Measurements from ENCODE around the gene ACAA1. TPM values are rescaled to one million over a fixed set of nuclear protein-coding genes. Genes with fewer than 3 reads are reported as not detected.
"Not testable (repeated sequence)": the region's sequence is repeated elsewhere in the genome, so short reads cannot be mapped to it uniquely, and the experiment has no call there.

ACAA1 gene
- total RNA-seq, 6 experiments from 2014 or later = 192 to 441 (median 309) TPM

GRCh38 chr3:38134517-38135143, 2.3 kb downstream of the ACAA1 start:
- H3K27me3 ChIP-seq; intact Hi-C loops (cut with DNase I); H3K9me3 ChIP-seq; ATAC-seq: not testable (repeated sequence)
- Histone ChIP-seq H3K27ac (peak overlapping the region; percentile 45 to 90 (median 67)), H3K36me3 (peaks cover 0 to 44% (median 18%) of the 10 kb centered on the region in 4 donors), H3K4me3 (peak overlapping the region; percentile 97 to 99 (median 98)), H3K4me1 (peaks cover 0 to 74% (median 28%) of the 10 kb centered on the region in 4 donors)
- peak in 2 of 3 donors; percentile 15 to 45 for DNase-seq
- TF ChIP-seq POLR2A (IDR thresholded peaks at IDR 0.05) = peak; percentile 37
- 39% methylated on average over 6 of the region's 10 CpGs for WGBS (ENCODE audit: insufficient coverage, low coverage, low lambda C conversion rate, missing lambda C conversion rate)

DNA sequence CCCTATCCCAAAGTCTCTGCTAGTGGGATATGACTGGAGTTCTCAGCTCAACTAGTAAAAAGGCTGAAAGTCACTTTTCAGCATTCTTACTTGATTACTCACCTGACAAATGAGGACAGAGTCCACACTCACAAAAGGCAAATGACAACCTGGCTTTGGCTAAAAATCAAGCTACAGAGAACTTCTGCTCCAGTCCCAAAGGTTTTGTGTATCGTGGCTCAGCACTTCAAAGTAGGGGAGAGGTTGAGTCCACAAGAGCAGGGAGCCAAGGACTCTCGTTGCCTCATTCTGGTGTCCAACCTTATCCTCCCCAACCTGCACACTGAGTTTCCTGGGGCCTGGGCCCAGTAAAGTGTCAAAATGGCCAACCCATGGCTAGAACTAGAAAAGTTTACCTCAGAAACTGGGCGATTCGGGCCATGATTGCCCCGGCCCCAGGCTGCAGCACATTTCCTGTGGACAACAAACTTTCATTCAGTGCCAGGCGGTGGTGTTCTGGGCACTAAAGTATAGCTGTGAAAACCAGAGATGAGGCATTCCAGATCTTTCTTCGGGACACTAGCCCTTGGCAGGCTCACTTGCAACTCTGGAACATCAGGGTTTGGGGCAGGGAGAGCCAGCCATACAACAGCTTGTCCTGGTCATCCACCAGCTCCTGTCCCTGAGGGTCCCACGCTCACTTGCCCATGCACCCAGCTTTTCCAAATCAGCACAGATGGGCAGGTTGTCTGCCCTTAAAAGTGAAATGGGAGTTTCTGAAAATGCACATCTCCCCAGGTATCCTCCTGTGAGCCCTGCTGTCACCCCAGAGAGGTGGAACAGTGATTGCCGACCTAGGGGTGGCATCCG, 3.1 kb downstream of the ACAA1 start:
- Histone ChIP-seq H3K27ac (peak overlapping the region; percentile 49 to 90 (median 76)), H3K27me3 (no peaks in the 10 kb centered on the region), H3K4me3 (peak overlapping the region in 2 of 3 donors; percentile 98 to 99), H3K36me3 (peaks cover 0 to 52% (median 22%) of the 10 kb centered on the region in 4 donors), H3K9me3 (no peaks in the 10 kb centered on the region), H3K4me1 (peaks cover 0 to 78% (median 31%) of the 10 kb centered on the region in 4 donors)
- peak; percentile 68 for TF ChIP-seq POLR2A (IDR thresholded peaks at IDR 0.05)
- TF ChIP-seq, protein P1, sequence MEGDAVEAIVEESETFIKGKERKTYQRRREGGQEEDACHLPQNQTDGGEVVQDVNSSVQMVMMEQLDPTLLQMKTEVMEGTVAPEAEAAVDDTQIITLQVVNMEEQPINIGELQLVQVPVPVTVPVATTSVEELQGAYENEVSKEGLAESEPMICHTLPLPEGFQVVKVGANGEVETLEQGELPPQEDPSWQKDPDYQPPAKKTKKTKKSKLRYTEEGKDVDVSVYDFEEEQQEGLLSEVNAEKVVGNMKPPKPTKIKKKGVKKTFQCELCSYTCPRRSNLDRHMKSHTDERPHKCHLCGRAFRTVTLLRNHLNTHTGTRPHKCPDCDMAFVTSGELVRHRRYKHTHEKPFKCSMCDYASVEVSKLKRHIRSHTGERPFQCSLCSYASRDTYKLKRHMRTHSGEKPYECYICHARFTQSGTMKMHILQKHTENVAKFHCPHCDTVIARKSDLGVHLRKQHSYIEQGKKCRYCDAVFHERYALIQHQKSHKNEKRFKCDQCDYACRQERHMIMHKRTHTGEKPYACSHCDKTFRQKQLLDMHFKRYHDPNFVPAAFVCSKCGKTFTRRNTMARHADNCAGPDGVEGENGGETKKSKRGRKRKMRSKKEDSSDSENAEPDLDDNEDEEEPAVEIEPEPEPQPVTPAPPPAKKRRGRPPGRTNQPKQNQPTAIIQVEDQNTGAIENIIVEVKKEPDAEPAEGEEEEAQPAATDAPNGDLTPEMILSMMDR (IDR thresholded peaks at IDR 0.05) = no peak
- intact Hi-C loops (cut with DNase I) = no loop called here
- peak; percentile 67 to 93 (median 85) for DNase-seq
- peak; percentile 41 to 64 (median 50) for ATAC-seq
- 29% methylated on average over 9 of the region's 10 CpGs for WGBS (ENCODE audit: insufficient coverage, low coverage, low lambda C conversion rate, missing lambda C conversion rate)

DNA sequence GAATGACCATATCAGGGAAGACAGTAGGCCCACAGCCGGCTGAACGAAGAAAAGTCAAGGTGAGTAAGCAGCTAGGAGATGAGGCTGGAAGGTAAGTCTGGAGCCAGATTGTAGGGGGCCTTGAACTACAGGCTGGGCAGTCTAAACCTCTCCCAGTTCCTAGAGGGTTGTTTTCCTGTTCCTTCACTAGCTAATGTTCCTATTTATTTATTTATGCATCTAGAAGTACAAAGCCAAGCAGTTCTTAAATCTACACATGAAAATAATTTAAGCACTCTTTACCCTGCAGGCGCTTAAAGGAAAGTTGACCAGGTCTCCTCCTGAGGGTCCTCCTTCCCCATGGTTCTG, 3.7 kb downstream of the ACAA1 start:
- peak overlapping the region; percentile 49 to 90 (median 76) for H3K27ac ChIP-seq
- H3K36me3 ChIP-seq = peaks cover 0 to 58% (median 25%) of the 10 kb centered on the region in 4 donors
- TF ChIP-seq POLR2A (IDR thresholded peaks at IDR 0.05) = no peak
- TF ChIP-seq, protein P1 (IDR thresholded peaks at IDR 0.05) = no peak
- WGBS (ENCODE audit: insufficient coverage, low coverage, low lambda C conversion rate, missing lambda C conversion rate) = 22% methylated on average over 3 of the region's 3 CpGs
- no peaks in the 10 kb centered on the region for H3K9me3 ChIP-seq
- peak overlapping the region in 2 of 3 donors; percentile 35 to 44 for H3K4me3 ChIP-seq
- no peak for DNase-seq
- peaks cover 0 to 83% (median 34%) of the 10 kb centered on the region in 4 donors for H3K4me1 ChIP-seq
- intact Hi-C loops (cut with DNase I) = no loop called here
- no peaks in the 10 kb centered on the region for H3K27me3 ChIP-seq
- no peak for ATAC-seq

GRCh38 chr3:38131621-38132369, 5.1 kb downstream of the ACAA1 start:
- Histone ChIP-seq H3K27ac (peak overlapping the region; percentile 35 to 90 (median 76)), H3K4me1 (peaks cover 0 to 84% (median 41%) of the 10 kb centered on the region in 4 donors), H3K27me3 (no peaks in the 10 kb centered on the region), H3K36me3 (peaks cover 0 to 72% (median 34%) of the 10 kb centered on the region in 4 donors), H3K9me3 (no peaks in the 10 kb centered on the region), H3K4me3 (no peak overlapping the region)
- no peak for ATAC-seq
- WGBS (ENCODE audit: insufficient coverage, low coverage, low lambda C conversion rate, missing lambda C conversion rate) = 47% methylated on average over 3 of the region's 6 CpGs
- peak; percentile 35 to 56 (median 50) for DNase-seq
- TF ChIP-seq, protein P1 (IDR thresholded peaks at IDR 0.05) = peak; percentile 13 to 44 (median 22)
- no peak for TF ChIP-seq POLR2A (IDR thresholded peaks at IDR 0.05)
- intact Hi-C loops (cut with DNase I) = no loop called here

All from right lobe of liver (tissue), 6 donors.